Ishikawa (cell line): ENCODE data around the gene ATP13A3.

Experiments
- CEBPB ChIP-seq: IDR thresholded peaks from 2 replicates; pipeline ENCODE4 v1.6.1; 2012
- CREB1 ChIP-seq: IDR thresholded peaks from 2 replicates; pipeline ENCODE4 v1.6.1; 2012; ENCODE audit warnings: low read depth
- EGR1 ChIP-seq: IDR thresholded peaks from 2 replicates; pipeline ENCODE4 v1.6.1; 2012
- EP300 ChIP-seq: IDR thresholded peaks from 2 replicates; pipeline ENCODE4 v1.6.1; 2012; ENCODE audit warnings: borderline replicate concordance
- FOXM1 ChIP-seq: IDR thresholded peaks from 2 replicates; pipeline ENCODE4 v1.6.1; 2012; ENCODE audit warnings: low read depth, borderline replicate concordance
- NFIC ChIP-seq: IDR thresholded peaks from 2 replicates; pipeline ENCODE4 v1.6.1; 2012
- RAD21 ChIP-seq: IDR thresholded peaks from 2 replicates; pipeline ENCODE4 v1.6.1; 2012; ENCODE audit warnings: low read depth
- TAF1 ChIP-seq: IDR thresholded peaks from 2 replicates; pipeline ENCODE4 v1.6.1; 2012; ENCODE audit warnings: low read depth, mild to moderate bottlenecking
- TCF12 ChIP-seq: IDR thresholded peaks from 2 replicates; pipeline ENCODE4 v1.6.1; 2012; ENCODE audit warnings: low read depth
- TEAD4 ChIP-seq: IDR thresholded peaks from 2 replicates; pipeline ENCODE4 v1.6.1; 2012
- USF1 ChIP-seq: IDR thresholded peaks from 2 replicates; pipeline ENCODE4 v1.6.1; 2012
- YY1 ChIP-seq: IDR thresholded peaks from 2 replicates; pipeline ENCODE4 v1.6.1; 2012; ENCODE audit warnings: low read depth
- ZBTB7A ChIP-seq: IDR thresholded peaks from 2 replicates; pipeline ENCODE4 v1.6.1; 2012; ENCODE audit warnings: low read depth
- TF ChIP-seq, protein P1 (sequence below): IDR thresholded peaks from 2 replicates; pipeline ENCODE4 v1.6.1; 2012
- TF ChIP-seq, protein P2 (sequence below): IDR thresholded peaks from 2 replicates; pipeline ENCODE4 v1.6.1; 2012; ENCODE audit warnings: low read depth, mild to moderate bottlenecking

Gene ATP13A3

GRCh38 chr3:194374935-194375334, 111.9 kb downstream of the ATP13A3 start:
- TF ChIP-seq RAD21 (no peak), EGR1 (no peak), TEAD4 (no peak), YY1 (no peak), TCF12 (no peak)

GRCh38 chr3:194373899-194374298, 112.9 kb downstream of the ATP13A3 start:
- TF ChIP-seq TCF12 = no peak
- no peak for TF ChIP-seq RAD21
- TF ChIP-seq EP300 = no peak
- no peak for TF ChIP-seq YY1
- no peak for TF ChIP-seq USF1
- TF ChIP-seq TAF1 = no peak
- no peak for TF ChIP-seq FOXM1
- TF ChIP-seq, protein P1, sequence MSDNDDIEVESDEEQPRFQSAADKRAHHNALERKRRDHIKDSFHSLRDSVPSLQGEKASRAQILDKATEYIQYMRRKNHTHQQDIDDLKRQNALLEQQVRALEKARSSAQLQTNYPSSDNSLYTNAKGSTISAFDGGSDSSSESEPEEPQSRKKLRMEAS = no peak
- TF ChIP-seq, protein P2, sequence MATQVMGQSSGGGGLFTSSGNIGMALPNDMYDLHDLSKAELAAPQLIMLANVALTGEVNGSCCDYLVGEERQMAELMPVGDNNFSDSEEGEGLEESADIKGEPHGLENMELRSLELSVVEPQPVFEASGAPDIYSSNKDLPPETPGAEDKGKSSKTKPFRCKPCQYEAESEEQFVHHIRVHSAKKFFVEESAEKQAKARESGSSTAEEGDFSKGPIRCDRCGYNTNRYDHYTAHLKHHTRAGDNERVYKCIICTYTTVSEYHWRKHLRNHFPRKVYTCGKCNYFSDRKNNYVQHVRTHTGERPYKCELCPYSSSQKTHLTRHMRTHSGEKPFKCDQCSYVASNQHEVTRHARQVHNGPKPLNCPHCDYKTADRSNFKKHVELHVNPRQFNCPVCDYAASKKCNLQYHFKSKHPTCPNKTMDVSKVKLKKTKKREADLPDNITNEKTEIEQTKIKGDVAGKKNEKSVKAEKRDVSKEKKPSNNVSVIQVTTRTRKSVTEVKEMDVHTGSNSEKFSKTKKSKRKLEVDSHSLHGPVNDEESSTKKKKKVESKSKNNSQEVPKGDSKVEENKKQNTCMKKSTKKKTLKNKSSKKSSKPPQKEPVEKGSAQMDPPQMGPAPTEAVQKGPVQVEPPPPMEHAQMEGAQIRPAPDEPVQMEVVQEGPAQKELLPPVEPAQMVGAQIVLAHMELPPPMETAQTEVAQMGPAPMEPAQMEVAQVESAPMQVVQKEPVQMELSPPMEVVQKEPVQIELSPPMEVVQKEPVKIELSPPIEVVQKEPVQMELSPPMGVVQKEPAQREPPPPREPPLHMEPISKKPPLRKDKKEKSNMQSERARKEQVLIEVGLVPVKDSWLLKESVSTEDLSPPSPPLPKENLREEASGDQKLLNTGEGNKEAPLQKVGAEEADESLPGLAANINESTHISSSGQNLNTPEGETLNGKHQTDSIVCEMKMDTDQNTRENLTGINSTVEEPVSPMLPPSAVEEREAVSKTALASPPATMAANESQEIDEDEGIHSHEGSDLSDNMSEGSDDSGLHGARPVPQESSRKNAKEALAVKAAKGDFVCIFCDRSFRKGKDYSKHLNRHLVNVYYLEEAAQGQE = no peak
- no peak for TF ChIP-seq NFIC
- no peak for TF ChIP-seq TEAD4
- TF ChIP-seq ZBTB7A = no peak

DNA sequence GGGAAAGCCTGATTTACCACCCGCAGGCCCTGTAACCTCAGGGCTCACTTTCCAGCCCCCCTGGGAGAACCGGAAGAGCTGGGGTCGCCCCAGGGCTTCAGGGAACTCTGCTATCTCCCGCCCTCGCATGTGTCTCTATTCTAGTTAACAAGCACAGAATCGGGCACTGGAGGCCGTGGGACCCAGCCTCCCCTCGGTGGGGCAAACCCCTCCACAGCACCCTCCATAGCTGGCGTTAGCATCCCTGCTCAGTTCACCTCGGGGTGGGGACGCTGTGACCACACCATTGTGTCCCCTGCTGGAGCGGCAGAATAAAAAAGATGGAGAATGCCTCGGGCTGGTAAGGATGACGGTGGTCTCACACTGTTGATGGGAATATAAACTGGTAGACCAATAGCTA, 113.8 kb downstream of the ATP13A3 start:
- TF ChIP-seq TCF12 (no peak), YY1 (no peak), ZBTB7A (no peak), NFIC (no peak), CREB1 (no peak), EGR1 (no peak)
- TF ChIP-seq, protein P2 = no peak
- TF ChIP-seq, protein P1 = no peak

- TF ChIP-seq, protein P1 = no peak
- TF ChIP-seq EP300 = no peak
- no peak for TF ChIP-seq USF1
- TF ChIP-seq CEBPB = no peak
- TF ChIP-seq FOXM1 = no peak
- TF ChIP-seq NFIC = no peak
- no peak for TF ChIP-seq RAD21
- TF ChIP-seq TCF12 = no peak
- no peak for TF ChIP-seq ZBTB7A
- no peak for TF ChIP-seq TAF1
- no peak for TF ChIP-seq YY1
- TF ChIP-seq TEAD4 = no peak
- TF ChIP-seq, protein P2 = no peak
These were observed 116.0 kb downstream of the ATP13A3 start for GRCh38 chr3:194370753-194371152.

- TF ChIP-seq TEAD4 (peak; percentile 38; the same call in 1 of the 2 replicates), CREB1 (no peak), EP300 (no peak), RAD21 (peak; percentile 37; the same call in 1 of the 2 replicates), TAF1 (no peak)
- TF ChIP-seq, protein P2 = no peak
These were observed 117.1 kb downstream of the ATP13A3 start, which contains the start of gene LRRC15 for GRCh38 chr3:194369522-194370279. Gene LRRC15, minus strand, starts transcription at chr3:194369743. Its CDS starts 8,700 bp downstream, at chr3:194361043.
